22Rv1 (cell line): ENCODE data around the gene RHOB.

Source experiments
- ZFX ChIP-seq: fragments of 450-650 bp; IDR thresholded peaks from 2 replicates; pipeline ENCODE4 v1.6.1; 2017; ENCODE audit warnings: antibody characterized with exemption, borderline replicate concordance
- TF ChIP-seq, protein P1 (sequence below): fragments of 450-650 bp; IDR thresholded peaks from 2 replicates; pipeline ENCODE4 v1.5.1; 2017; ENCODE audit warnings: mild to moderate bottlenecking

DNA sequence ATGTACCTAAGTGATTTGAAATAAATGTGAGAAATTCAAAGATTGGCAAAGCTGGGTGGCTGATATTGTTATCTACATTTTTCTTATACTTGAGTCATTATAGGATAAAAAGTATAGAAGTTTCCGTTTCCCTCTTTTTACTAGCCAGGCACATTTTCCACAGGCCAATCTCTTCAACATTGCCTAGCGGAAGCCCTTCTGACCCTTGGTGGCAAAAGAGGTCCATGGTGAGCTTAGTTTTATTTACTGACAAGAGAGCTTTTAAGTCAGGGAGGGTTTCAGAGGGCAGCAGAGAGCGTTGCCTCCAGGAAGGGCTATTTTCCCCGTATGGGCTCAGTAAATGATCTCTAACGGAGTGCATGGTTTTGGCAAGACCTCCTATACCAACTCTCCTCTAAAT, 15.1 kb upstream of the RHOB start:
- TF ChIP-seq, protein P1, sequence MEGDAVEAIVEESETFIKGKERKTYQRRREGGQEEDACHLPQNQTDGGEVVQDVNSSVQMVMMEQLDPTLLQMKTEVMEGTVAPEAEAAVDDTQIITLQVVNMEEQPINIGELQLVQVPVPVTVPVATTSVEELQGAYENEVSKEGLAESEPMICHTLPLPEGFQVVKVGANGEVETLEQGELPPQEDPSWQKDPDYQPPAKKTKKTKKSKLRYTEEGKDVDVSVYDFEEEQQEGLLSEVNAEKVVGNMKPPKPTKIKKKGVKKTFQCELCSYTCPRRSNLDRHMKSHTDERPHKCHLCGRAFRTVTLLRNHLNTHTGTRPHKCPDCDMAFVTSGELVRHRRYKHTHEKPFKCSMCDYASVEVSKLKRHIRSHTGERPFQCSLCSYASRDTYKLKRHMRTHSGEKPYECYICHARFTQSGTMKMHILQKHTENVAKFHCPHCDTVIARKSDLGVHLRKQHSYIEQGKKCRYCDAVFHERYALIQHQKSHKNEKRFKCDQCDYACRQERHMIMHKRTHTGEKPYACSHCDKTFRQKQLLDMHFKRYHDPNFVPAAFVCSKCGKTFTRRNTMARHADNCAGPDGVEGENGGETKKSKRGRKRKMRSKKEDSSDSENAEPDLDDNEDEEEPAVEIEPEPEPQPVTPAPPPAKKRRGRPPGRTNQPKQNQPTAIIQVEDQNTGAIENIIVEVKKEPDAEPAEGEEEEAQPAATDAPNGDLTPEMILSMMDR = no peak
- no peak for TF ChIP-seq ZFX
